D721Med (cell line): Measurements from ENCODE around the gene SNAP91.

Experiments used
- DNase-seq: peaks from one replicate; pipeline ENCODE4 v3.0.0; 2011; ENCODE audit warnings: low spot score; ENCODE audit not compliant: insufficient read length
- FAIRE-seq: peaks from 2 replicates; lab custom pipeline; 2011; peaks lifted over from hg19 to GRCh38; lab: Jason Lieb, UNC
- TF ChIP-seq, protein P1 (sequence below): IDR thresholded peaks from 2 replicates; pipeline ENCODE4 v1.5.1; 2012; ENCODE audit warnings: mild to moderate bottlenecking, control low read depth; ENCODE audit not compliant: insufficient read depth; ENCODE audit errors: missing control alignments

SNAP91 gene

DNA sequence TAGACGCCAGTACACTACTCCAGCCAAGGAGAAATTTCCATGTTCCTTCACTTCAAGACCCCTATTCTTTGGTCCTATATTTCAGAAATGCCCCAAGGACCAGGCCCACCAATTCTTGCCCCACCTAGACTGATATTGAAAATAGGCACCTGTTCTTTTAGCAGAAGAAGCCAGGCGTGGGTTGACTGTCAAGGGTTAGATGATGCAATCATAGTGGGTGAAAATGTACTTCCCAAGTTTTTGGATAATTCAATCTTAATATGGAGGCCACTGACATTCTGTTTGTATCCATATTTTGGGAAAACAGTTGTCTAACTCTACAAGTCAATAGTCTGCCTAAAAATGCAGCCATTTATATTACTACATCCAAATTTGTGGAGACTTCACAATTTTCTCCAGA is 21.0 kb upstream of the SNAP91 start:
- TF ChIP-seq, protein P1, sequence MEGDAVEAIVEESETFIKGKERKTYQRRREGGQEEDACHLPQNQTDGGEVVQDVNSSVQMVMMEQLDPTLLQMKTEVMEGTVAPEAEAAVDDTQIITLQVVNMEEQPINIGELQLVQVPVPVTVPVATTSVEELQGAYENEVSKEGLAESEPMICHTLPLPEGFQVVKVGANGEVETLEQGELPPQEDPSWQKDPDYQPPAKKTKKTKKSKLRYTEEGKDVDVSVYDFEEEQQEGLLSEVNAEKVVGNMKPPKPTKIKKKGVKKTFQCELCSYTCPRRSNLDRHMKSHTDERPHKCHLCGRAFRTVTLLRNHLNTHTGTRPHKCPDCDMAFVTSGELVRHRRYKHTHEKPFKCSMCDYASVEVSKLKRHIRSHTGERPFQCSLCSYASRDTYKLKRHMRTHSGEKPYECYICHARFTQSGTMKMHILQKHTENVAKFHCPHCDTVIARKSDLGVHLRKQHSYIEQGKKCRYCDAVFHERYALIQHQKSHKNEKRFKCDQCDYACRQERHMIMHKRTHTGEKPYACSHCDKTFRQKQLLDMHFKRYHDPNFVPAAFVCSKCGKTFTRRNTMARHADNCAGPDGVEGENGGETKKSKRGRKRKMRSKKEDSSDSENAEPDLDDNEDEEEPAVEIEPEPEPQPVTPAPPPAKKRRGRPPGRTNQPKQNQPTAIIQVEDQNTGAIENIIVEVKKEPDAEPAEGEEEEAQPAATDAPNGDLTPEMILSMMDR: no peak
- FAIRE-seq: no peak
- DNase-seq: no peak

DNA sequence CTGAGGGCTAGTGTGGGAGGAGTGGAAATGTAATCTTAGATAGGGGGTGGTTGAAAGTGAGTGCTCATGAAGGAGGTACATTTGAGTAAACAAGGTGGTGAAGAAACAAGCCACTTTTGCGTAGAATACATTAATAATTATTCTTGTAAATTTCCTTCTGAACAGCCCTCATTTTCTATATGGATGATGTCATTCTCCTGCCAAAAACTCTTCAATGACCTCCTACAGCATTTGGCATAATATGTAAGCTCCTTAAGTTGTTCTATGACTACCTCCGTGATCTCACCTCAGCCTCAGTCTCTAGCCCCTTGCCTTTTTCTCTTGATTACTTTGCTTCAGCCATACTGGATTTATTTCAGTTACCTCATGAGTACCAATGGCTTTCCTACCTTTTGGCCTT is 14.0 kb upstream of the SNAP91 start:
- TF ChIP-seq, protein P1: no peak
- FAIRE-seq: no peak
- no peak for DNase-seq

DNA sequence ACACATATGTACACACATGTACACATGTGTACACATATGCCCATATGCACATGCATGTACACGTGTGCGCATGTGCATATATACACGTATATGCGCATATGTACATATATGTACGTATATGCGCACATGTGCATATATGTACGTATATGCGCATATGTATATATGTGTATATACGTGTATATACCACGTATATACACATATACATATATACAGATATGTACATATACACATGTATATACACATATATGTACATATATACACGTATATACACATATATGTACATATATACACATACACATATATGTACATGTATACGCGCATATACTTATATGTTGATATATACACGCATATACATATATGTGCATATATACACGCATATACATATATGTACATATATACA is 8.9 kb upstream of the SNAP91 start:
- TF ChIP-seq, protein P1: no peak
- FAIRE-seq (peak; percentile 81), DNase-seq (no peak)

DNA sequence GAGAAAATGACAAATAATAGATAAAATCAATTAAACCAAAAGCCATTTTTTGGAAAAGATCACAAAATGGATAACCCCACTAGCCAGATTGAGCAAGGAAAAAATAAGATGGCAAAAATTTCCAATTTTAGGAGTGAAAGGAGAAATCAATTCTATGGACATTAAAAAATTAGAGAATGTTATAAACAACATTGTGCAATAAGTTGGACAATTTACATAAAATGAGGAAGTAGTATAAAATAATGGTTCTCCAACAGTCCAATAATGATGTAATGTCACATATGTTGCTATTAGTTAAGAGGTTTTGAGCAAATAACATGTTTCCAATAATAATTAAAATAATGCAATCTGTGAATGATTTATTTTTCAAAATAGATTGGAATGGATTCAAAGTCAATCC is 3.1 kb upstream of the SNAP91 start:
- DNase-seq (no peak), FAIRE-seq (no peak)
- TF ChIP-seq, protein P1: no peak

DNA sequence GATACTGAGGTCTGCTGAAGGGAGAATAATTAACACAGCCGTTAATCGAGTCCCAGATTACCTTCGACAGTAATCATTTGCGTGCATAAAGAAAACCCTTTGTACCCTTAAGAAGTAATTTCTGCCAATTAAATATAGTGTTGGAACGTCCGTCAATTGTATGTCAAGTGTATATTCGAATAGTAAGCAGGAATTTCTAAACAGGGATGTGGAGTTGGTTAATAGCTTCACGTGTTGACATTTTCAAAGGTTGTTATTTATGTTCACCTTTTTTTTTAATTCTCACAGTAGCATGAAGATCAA is 798 bp upstream of the SNAP91 start:
- TF ChIP-seq, protein P1: no peak
- FAIRE-seq: no peak
- no peak for DNase-seq

DNA sequence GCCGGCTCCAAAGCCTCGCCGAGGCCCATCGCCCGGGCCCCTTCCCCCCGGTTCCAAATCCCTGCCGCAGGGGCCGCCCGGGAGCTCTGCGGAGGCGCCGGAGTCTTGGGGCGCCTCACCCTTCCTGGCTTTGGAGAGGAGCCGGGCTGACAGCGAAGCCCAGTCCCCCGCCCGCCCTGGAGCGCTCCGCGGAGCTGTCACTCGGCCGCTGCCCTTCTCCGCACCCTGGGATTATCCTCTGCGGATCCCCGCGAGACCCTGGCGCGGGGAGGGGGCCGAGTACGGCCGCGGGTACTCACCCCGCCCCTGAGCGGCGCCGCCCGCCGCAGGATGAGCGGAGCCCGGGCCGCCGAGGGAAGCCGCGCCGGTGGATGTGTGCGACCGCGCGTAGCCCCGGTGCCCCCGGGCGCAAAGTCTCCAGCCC is 343 bp downstream of the SNAP91 start:
- TF ChIP-seq, protein P1: no peak
- FAIRE-seq (no peak), DNase-seq (peak; percentile 18)

DNA sequence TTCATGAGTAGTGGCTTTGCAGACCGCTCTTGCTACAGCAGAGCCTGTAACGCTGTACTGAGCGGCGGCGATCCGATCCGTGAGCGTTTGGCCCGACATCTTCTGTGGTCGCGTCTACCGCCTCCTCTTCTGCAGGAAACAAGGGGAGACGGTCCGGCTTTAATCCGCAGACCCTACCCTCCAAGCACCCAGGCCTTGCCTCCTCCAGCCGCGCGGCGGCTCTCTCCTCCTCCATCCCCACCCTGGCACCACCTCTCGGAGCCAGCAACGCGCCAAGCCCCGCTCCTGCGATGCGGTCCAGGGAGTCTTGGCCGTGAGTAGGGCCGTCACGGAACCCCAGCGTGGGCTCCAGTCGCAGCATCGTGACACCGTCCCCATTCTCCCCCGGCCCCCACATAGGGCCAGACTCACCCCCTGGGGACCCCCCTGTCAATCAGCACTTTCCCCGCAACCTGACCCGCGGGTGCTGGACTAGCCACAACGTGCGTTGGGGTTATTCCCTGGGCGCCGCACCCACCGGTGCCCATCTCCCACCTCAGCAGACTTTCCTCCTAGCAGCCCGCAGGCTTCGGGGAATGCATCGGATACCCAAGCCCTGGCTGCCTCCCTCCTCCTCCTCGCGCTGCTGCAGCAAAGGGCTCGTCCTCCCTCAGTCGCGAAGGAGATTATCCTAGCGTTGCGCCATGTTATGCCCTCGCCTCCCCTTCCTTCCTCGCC is 914 bp downstream of the SNAP91 start:
- DNase-seq (no peak), FAIRE-seq (no peak)
- TF ChIP-seq, protein P1: no peak
